GM23248 (cell line): ENCODE measurements around the gene SH3RF3.

ENCODE experiments used
- EZH2 ChIP-seq: fragments of 200-600 bp; sonication (generic); IDR thresholded peaks from 2 replicates; pipeline ENCODE4 v1.6.1; 2018; ENCODE audit warnings: antibody characterized with exemption, mild to moderate bottlenecking; ENCODE audit not compliant: insufficient read depth, poor library complexity, severe bottlenecking
- EZH2phosphoT487 ChIP-seq: fragments of 200-600 bp; sonication (generic); IDR thresholded peaks from 2 replicates; pipeline ENCODE4 v1.6.1; 2018; ENCODE audit warnings: antibody characterized with exemption, moderate library complexity, mild to moderate bottlenecking, low read depth; ENCODE audit not compliant: insufficient read depth

DNA sequence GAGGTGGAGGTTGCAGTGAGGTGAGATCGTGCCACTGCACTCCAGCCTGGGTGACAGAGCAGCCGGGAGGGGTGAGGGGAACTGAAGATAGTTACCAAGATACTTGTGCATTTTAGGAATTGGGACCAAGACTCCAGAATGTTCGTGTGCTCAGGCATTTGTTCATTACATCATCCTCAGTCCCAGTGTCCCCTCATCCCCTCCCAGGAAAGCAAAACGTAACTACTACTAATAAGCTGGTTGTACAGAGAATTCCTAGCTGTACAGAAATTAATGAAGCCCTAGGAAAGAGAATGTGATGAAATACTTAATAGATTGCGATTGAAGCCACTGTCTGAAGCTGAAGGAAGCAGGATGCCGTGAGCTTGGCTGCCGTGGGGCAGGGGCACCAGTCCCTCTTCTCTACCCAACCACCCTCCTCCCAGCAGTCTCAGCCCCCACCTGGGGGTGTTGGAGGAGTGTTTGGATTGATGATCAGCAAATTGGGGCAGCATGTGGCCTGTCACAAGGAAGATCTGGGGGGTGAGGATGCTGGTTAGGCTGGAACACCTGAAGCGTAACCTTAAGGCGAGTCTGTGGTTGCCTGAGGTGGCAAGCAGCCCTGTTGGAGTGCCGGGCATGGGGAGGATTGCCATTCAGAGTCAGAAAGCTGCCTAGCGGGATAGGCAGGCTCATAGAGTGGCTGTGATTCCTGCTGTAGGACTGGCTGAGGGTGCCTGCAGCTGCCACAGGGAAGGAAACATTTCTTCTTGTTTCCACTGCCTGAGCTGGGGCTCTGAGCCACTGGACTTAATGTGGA is 140.9 kb downstream of the SH3RF3 start:
- TF ChIP-seq EZH2phosphoT487 (no peak), EZH2 (no peak)
